ENCODE results near the gene OR51M1.
"Not testable (repeated sequence)": the region's sequence is repeated elsewhere in the genome, so short reads cannot be mapped to it uniquely, and the experiment has no call there.

Gene OR51M1

DNA sequence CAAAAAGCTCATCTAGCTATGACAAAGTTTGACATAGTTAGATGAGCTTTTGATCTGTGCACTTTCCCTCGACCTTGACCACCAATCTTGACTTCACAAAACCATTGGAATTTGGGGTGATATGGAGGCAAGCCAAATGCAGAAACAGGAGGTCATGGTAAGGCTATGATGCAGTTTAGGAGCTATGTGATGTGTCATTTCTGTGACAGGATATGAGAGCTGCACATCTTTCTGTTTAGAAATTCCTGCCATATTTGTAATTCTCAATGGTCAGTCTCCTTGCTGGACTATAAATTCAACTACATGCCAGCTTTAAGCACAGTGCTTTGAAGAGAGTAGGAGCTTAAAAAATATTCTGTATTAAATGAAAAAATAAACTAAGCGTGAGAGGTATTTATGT is 19.4 kb upstream of the OR51M1 start (continued):
- TF ChIP-seq ZNF513 (tag by site-specific recombination; IDR thresholded peaks at IDR 0.05) = no peak

GRCh38 chr11:5366365-5366764 is 17.2 kb upstream of the OR51M1 start:
- H3K27ac ChIP-seq (ENCODE audit: extremely low read depth, low read depth, low read length); H3K9me3 ChIP-seq (ENCODE audit: control insufficient read depth, insufficient read depth, low read depth, low read length); H3K4me1 ChIP-seq (ENCODE audit: control insufficient read depth, insufficient read depth, low read length); H3K36me3 ChIP-seq (ENCODE audit: control insufficient read depth in 2 of 2, insufficient read depth in 1 of 2, low read length in 2 of 2); POLR2A ChIA-PET; H3K4me3 ChIP-seq (ENCODE audit: low read depth, low read length): not testable (repeated sequence)
- CTCF ChIA-PET = interaction anchor here (0.6 kb wide), 1 partner anchor 76 kb away, joined by 3 read pairs; no protein-coding TSS in a partner anchor

DNA sequence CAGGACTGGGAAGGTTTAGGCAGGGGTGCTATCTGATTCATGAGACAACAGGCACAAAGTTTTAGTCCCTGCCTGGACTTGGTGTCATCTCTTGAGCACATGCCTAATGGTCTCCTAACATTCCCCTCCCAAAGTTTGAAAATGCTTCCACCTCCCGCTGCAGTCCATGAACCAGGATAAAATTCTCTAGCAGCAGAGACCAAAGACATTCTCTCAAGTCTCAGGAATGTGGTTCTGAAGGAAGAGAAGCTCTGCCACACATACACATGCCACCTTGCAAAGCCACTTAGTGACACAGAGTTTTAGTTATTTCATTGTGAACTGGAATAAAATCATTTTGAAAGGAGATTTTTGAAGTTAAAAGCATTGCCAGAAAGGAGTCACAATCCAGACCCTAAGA is 16.8 kb upstream of the OR51M1 start:
- Histone ChIP-seq H3K9me3 (ENCODE audit: control insufficient read depth, insufficient read depth, low read depth, low read length) (no peaks in the 10 kb centered on the region), H3K36me3 (ENCODE audit: control insufficient read depth in 2 of 2, insufficient read depth in 1 of 2, low read length in 2 of 2) (no peaks in the 10 kb centered on the region), H3K27ac (ENCODE audit: extremely low read depth, low read depth, low read length) (no peak overlapping the region), H3K4me1 (ENCODE audit: control insufficient read depth, insufficient read depth, low read length) (no peaks in the 10 kb centered on the region), H3K4me3 (ENCODE audit: low read depth, low read length) (no peak overlapping the region)
- TF ChIP-seq BCL11A (tag by site-specific recombination; IDR thresholded peaks at IDR 0.05; ENCODE audit: low read depth) (no peak), ZSCAN16 (tag by site-specific recombination; IDR thresholded peaks at IDR 0.05) (no peak), ZNF114 (tag by site-specific recombination; IDR thresholded peaks at IDR 0.05) (no peak), ZBTB7A (tag by site-specific recombination; IDR thresholded peaks at IDR 0.05; ENCODE audit: low read depth) (no peak), KLF8 (tag by site-specific recombination; IDR thresholded peaks at IDR 0.05) (no peak), ZEB2 (tag by site-specific recombination; IDR thresholded peaks at IDR 0.05) (no peak), GLI2 (tag by site-specific recombination; IDR thresholded peaks at IDR 0.05; ENCODE audit: borderline replicate concordance, low read depth) (no peak), FEZF1 (tag by site-specific recombination; IDR thresholded peaks at IDR 0.05) (no peak)
- ChIA-PET CTCF (no interaction called here), POLR2A (no interaction called here)

DNA sequence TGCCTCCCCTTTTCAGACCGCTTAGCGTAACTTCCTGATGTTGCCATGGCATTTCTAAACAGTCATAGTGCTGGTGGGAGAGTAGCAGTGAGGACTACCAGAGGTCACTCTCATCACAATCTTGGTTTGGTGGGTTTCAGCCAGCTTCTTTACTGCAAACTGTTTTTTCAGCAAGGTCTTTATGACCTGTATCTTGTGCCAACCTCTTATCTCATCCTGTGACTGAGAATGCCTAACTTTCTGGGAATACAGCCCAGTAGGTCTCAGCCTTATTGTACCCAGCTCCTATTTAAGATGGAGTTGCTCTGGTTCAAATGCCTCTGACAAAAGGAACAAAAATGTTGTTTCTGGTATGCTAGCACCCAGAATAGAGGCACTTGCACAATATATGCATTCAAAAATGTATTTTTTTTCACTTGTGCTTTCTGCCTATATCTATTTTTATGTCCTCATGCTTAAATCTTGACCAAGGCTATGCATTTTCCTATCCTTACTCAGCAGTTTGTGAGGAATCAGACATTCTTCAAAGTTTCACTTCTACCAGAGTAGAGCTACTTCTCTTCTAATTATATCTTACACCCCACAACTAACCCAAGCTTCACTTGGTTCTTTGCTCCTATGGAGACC is 16.1 kb upstream of the OR51M1 start:
- ChIA-PET POLR2A (no interaction called here), CTCF (no interaction called here)
- H3K27ac ChIP-seq (ENCODE audit: extremely low read depth, low read depth, low read length) = no peak overlapping the region
- TF ChIP-seq ZSCAN16 (tag by site-specific recombination; IDR thresholded peaks at IDR 0.05) (no peak), ZNF843 (tag by site-specific recombination; IDR thresholded peaks at IDR 0.05) (no peak), REST (tag by site-specific recombination; IDR thresholded peaks at IDR 0.05) (no peak), MZF1 (tag by site-specific recombination; IDR thresholded peaks at IDR 0.05; ENCODE audit: borderline replicate concordance) (no peak), ZNF155 (tag by site-specific recombination; IDR thresholded peaks at IDR 0.05) (no peak), ZNF521 (tag by site-specific recombination; IDR thresholded peaks at IDR 0.05) (no peak), ZNF221 (tag by site-specific recombination; IDR thresholded peaks at IDR 0.05; ENCODE audit: borderline replicate concordance) (no peak), ZBTB7A (tag by site-specific recombination; IDR thresholded peaks at IDR 0.05; ENCODE audit: low read depth) (no peak), BCL11A (tag by site-specific recombination; IDR thresholded peaks at IDR 0.05; ENCODE audit: low read depth) (no peak), ZNF777 (tag by site-specific recombination; IDR thresholded peaks at IDR 0.05; ENCODE audit: borderline replicate concordance) (no peak), ZNF138 (tag by site-specific recombination; IDR thresholded peaks at IDR 0.05; ENCODE audit: borderline replicate concordance) (no peak)
- no peaks in the 10 kb centered on the region for H3K36me3 ChIP-seq (ENCODE audit: control insufficient read depth in 2 of 2, insufficient read depth in 1 of 2, low read length in 2 of 2)
- no peak overlapping the region for H3K4me3 ChIP-seq (ENCODE audit: low read depth, low read length)
- no peaks in the 10 kb centered on the region for H3K9me3 ChIP-seq (ENCODE audit: control insufficient read depth, insufficient read depth, low read depth, low read length)
- no peaks in the 10 kb centered on the region for H3K4me1 ChIP-seq (ENCODE audit: control insufficient read depth, insufficient read depth, low read length)
